Muscle layer of colon (tissue), 2 donors: ENCODE data around the gene HOXB13.

ENCODE experiments used
- H3K27ac ChIP-seq: one replicate; pipeline ENCODE4 v1.7.0; 2013; ENCODE audit warnings: low read depth, mild to moderate bottlenecking, low read length, moderate library complexity
- H3K27me3 ChIP-seq, 2 donors: one replicate each; pipeline ENCODE4 v1.7.0; 2013; ENCODE audit warnings: low read length in 2 of 2, mild to moderate bottlenecking in 2 of 2; ENCODE audit not compliant: insufficient read depth in 2 of 2, control insufficient read depth in 1 of 2
- H3K36me3 ChIP-seq: one replicate; pipeline ENCODE4 v1.7.0; 2013; ENCODE audit warnings: mild to moderate bottlenecking, low read length; ENCODE audit not compliant: insufficient read depth
- H3K4me1 ChIP-seq: one replicate; pipeline ENCODE4 v1.7.0; 2013; ENCODE audit warnings: mild to moderate bottlenecking, low read length; ENCODE audit not compliant: insufficient read depth
- H3K4me3 ChIP-seq, 2 donors: one replicate each; pipeline ENCODE4 v1.7.0; 2013; ENCODE audit warnings: low read length in 2 of 2, low read depth in 1 of 2, mild to moderate bottlenecking in 1 of 2, moderate library complexity in 1 of 2
- H3K9ac ChIP-seq: one replicate; pipeline ENCODE4 v1.7.0; 2013; ENCODE audit warnings: low read length
- H3K9me3 ChIP-seq: one replicate; pipeline ENCODE4 v1.7.0; 2013; ENCODE audit warnings: mild to moderate bottlenecking, low read length
- donor health status: abdominal sarcoma.
- donor health status: Adenocarcinoma of cecum.

Gene HOXB13

DNA sequence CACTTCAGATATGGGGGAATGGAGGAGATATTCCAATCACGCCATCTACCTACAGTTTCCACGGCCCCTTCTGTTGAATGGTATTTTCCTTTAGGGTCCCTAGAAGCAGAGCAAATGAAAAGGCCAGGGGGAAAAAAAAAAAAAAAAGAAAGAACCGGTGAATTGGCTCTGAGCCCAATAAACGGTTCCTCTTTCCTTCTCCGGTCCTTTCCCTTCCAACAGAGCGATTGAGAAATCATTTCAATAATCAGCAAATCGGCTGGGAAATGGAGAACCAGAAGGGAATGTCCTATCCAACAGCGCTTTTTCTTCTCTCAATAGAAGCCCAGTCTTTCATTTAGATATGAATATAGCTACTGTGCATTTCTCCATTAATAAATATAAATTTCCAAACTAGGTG lies 26.8 kb upstream of the HOXB13 start:
- Histone ChIP-seq H3K4me3 (no peak overlapping the region), H3K9me3 (no peaks in the 10 kb centered on the region), H3K27me3 (peaks cover 60 to 71% of the 10 kb centered on the region in 2 donors)

DNA sequence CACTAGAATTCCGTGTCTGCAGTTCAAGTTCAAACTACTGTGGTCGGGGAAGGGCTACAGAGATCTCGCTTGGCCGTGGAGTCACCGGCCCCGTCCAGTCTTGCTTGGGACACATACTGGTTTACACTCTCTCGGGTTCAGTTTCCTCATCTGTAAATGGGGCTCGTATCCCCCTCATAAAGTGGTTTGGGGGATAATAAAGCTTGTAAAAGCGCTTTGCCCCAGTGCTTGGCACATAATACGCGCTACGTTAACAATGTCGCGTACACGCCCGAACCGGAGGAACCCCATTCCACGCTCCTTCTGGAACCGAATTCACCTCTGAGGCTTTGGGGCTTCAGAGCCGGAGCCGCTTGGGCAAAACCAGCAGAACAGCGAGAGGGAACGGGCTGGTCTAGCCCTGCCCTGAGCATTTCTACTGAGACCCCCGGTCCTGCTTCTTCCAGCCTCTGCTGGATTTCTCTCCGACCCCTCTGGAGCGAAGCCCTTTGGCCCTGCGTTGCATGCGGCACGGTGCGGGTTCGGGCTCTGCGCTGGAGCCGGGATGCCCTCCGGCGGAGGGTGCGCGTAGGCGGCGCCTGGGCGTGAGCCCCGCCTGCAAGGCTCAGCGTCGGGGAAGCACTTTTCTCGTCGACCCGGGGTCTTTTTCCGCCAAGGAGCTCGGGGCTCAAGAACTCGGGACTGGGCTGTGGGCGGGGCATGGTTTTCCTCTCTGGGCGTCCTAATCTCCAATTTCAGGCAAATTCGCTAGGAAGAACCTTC lies 26.1 kb upstream of the HOXB13 start:
- H3K4me1 ChIP-seq, result peaks cover 5% of the 10 kb centered on the region
- peaks cover 67 to 76% of the 10 kb centered on the region in 2 donors for H3K27me3 ChIP-seq
- H3K36me3 ChIP-seq, result no peaks in the 10 kb centered on the region
- H3K9me3 ChIP-seq, result no peaks in the 10 kb centered on the region
- no peak overlapping the region for H3K27ac ChIP-seq
- no peak overlapping the region for H3K4me3 ChIP-seq
- no peak overlapping the region for H3K9ac ChIP-seq

More for the DNA sequence above, 26.8 kb upstream of the HOXB13 start:
- Histone ChIP-seq H3K36me3 (no peaks in the 10 kb centered on the region), H3K27ac (no peak overlapping the region), H3K9ac (no peak overlapping the region), H3K4me1 (peaks cover 5% of the 10 kb centered on the region)

DNA sequence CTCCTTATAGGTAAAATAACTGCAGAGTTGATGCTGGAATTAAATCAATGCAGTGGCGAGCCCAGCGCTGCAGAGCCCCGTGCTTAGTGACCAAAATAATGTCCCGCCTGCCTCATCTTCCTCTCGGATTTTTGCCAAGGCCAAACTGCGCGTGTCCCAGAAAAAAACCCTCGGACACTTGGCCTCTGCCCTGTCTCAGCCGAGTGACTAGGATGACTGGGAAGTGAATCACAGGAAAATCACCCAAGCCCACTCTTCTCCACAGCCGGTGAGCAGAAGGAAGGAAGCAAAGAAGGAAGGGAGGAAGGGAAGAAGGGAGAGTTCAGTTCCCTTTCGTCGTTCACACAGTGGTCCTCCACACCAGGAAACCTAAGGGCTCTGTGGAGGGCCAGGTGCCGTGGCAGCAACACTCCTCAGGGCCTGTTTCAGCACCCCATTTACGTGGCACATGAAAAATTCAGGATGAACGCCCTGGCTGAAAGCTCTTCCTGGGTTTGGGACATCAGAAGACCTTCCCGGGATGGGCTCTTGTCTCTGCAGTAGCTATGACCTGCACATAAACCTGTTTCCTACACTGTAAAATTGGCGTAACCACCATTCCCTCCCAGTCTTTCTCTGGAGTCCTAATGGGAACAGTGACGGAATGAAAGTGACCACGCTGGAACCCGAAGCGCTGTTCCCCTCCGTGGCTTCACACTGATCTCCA lies 25.4 kb upstream of the HOXB13 start:
- no peaks in the 10 kb centered on the region for H3K36me3 ChIP-seq
- H3K9ac ChIP-seq, result no peak overlapping the region
- no peak overlapping the region for H3K4me3 ChIP-seq
- no peak overlapping the region for H3K27ac ChIP-seq
- H3K4me1 ChIP-seq, result peaks cover 5% of the 10 kb centered on the region
- peaks cover 74 to 81% of the 10 kb centered on the region in 2 donors for H3K27me3 ChIP-seq
- H3K9me3 ChIP-seq, result no peaks in the 10 kb centered on the region

DNA sequence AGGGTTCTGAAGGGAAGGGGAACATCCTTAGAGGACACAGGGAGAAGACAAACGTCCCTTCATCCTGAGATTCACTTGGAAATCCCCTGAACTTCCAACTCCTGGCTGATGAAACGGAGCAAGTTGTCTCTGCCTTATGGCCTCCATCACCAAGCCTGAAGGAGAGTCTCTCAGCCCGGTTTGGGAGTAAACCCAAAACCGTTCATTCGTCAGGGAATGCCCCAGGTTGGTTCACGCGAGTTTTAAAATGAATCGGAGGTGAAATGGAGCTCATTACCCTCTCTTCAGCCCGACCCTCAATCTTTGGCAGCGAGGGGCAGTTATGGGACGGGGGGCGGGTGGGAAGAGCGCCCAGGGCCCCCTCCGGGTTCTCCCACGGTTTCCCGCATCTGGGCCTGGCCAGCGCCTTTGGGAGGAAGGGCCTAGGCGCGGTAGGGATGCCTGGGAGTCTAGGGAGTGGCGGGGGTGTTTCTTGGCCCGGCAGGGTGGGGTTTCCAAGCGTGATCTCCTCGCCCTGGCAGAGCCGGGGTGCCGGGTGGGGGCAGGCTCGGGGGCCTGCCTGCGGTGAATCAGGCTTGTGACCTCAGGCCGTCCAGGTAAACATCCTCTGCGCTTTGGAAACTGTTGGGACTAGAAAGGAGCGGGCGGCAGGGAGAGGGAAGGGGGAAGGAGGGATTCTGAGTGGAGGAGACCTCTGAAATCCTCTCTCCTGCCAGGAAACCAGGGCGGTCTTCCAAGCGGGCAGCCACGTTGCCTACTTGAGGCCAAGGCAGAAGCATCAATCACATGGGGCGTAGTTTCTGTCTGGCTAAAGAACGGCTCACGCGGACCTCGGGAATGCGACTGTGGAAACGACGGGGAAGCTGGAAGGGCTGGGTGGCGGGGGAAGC lies 24.1 kb upstream of the HOXB13 start:
- Histone ChIP-seq H3K27me3 (peaks cover 86 to 94% of the 10 kb centered on the region in 2 donors), H3K9ac (no peak overlapping the region), H3K4me1 (peaks cover 5% of the 10 kb centered on the region), H3K4me3 (no peak overlapping the region), H3K9me3 (no peaks in the 10 kb centered on the region), H3K36me3 (no peaks in the 10 kb centered on the region), H3K27ac (no peak overlapping the region)

DNA sequence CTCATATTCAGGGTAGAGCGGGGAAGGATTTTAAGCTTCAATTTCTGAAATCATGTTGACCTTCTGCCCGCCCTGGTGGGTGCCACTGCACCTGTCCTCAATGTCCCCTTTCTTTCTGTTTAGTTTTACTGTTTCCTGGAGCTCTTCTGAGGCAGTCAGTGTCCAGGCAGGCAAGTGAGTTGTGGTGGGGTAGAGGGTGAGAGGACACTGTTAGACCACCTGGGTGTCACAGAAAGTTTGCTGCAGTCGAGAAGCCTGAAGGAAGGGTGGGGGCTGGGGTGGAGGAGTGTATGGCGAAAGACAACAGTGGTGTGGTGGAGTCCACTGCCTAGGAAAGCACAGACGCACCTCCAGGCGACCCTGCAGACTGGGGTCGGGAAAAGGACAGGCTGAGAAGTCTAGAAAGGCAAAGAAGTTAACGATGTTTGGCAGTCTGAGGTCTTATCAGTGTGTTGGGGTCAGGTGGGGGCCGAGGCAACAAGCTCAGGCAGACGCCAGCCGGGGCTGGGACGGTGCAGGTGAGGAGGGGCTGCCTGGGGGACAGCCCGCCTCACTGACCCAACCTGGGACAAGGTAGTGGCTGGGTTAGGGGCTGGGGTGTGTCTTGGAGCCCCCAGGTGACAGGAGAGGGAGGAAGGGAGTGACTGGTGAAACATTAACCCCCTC lies 23.3 kb upstream of the HOXB13 start:
- Histone ChIP-seq H3K9me3 (no peaks in the 10 kb centered on the region), H3K27ac (no peak overlapping the region), H3K4me1 (peaks cover 5% of the 10 kb centered on the region), H3K27me3 (peaks cover 90 to 98% of the 10 kb centered on the region in 2 donors), H3K36me3 (no peaks in the 10 kb centered on the region), H3K4me3 (no peak overlapping the region), H3K9ac (no peak overlapping the region)

DNA sequence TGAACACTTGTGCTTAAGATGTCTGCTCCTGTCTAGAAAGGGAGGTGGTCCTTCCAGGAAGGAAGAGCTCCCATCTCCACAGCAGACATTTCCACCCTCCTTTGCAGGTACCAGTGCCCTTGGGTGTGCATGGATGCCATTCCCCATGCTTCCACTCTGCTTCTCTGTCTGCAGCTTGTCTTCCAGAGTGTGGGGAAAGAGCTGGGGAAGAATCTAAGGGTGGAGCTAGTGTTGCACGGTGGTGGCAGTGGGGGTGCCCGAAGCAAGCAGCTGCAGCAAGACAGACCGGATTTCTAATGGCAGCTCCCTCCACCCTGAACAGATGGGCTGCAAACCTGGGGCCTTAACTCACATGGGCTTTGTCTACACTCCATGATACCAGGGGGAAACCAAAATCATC lies 22.6 kb upstream of the HOXB13 start:
- H3K36me3 ChIP-seq, result no peaks in the 10 kb centered on the region
- H3K9me3 ChIP-seq, result no peaks in the 10 kb centered on the region
- H3K9ac ChIP-seq, result no peak overlapping the region
- H3K4me3 ChIP-seq, result no peak overlapping the region
- H3K4me1 ChIP-seq, result peaks cover 5% of the 10 kb centered on the region
- no peak overlapping the region for H3K27ac ChIP-seq
- H3K27me3 ChIP-seq, result peaks cover 96 to 100% of the 10 kb centered on the region in 2 donors

DNA sequence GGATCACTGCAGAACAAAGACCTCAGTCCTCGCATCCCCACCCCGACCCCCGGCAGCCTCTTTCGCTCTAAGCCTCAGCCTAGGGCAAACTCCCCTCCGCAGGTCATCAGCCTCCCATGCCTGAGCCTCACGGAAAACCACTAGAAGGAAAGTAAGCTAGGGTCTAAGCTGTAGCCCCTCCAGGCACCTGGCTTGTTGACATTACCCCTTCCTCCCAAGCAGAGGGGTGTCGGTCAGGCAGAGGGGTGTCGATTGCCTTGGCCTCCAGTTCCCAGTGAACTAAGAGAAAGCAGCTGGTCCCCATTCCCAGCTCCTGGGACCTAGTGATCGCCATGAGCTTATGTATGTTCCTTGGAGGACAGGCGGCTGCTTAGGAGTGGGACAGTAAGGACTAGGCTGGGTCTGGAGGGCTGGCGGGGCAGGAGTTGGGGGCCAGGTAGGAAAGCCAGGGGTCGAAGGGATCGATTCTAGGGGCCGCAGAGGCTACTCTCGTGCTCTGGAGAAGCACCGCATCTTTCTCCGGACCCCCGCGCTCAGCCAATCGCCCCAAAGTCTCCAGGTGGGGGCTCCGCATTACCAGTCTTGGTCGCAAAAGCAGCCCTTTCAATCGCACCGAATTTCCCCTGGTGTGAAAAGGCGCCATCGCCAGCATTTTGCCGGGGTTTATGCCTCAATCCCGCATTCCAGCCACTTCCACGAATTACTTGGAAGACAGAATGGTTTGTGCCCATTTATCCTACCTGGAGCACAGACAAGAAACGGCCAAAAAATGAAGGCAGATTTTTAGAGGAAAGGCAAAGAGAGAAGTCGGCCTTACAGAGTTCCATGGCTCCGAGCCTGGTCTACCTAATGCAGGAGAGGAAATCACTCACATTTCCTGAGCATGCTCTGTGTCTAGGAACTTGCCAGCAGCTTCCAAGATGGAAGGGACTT lies 21.3 kb upstream of the HOXB13 start:
- Histone ChIP-seq H3K9ac (no peak overlapping the region), H3K4me3 (no peak overlapping the region), H3K9me3 (no peaks in the 10 kb centered on the region), H3K4me1 (peaks cover 5% of the 10 kb centered on the region), H3K27ac (no peak overlapping the region), H3K27me3 (peaks cover 96 to 100% of the 10 kb centered on the region in 2 donors), H3K36me3 (no peaks in the 10 kb centered on the region)

DNA sequence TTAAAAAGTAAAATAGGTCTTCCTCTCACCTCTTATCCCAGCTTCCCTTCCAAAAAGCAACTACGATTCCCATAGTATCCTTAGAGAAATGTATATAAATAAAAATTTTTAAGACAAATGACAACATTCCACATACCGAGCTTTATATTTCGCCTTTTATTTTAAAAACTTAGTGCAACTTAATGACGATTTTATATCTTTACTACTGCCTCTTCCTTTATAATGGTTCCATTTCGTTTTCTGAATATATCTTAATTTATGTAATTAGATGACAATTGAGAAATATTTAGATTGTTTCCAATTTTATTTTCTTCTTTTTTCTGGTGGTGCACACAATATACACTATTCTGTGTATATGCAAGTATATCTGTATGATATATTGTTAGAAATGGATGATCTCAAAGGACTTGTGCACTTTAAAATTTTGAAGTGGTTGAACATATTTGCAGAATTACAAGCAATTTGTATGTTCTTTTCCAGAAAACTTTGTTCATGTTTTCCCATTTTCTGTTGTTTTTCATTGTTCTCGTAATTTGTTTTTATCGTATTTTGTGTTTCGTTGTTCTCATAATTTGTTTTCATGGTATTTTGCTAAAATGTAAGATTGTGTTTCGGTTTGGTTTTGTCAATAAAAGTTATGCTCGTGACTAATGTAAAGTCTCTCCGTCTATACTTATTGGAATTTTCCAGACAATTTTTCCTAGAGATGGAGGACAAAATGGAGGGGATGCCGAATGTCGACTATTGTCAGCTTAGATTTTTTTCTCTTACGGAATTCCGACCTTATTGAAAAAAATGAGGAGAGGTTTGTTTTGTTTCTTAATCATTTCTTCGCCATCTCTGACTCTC lies 20.4 kb upstream of the HOXB13 start:
- H3K36me3 ChIP-seq, result no peaks in the 10 kb centered on the region
- peaks cover 5% of the 10 kb centered on the region for H3K4me1 ChIP-seq
- no peak overlapping the region for H3K27ac ChIP-seq
- no peaks in the 10 kb centered on the region for H3K9me3 ChIP-seq
- no peak overlapping the region for H3K4me3 ChIP-seq
- H3K9ac ChIP-seq, result no peak overlapping the region
- H3K27me3 ChIP-seq, result peaks cover 94 to 100% of the 10 kb centered on the region in 2 donors

DNA sequence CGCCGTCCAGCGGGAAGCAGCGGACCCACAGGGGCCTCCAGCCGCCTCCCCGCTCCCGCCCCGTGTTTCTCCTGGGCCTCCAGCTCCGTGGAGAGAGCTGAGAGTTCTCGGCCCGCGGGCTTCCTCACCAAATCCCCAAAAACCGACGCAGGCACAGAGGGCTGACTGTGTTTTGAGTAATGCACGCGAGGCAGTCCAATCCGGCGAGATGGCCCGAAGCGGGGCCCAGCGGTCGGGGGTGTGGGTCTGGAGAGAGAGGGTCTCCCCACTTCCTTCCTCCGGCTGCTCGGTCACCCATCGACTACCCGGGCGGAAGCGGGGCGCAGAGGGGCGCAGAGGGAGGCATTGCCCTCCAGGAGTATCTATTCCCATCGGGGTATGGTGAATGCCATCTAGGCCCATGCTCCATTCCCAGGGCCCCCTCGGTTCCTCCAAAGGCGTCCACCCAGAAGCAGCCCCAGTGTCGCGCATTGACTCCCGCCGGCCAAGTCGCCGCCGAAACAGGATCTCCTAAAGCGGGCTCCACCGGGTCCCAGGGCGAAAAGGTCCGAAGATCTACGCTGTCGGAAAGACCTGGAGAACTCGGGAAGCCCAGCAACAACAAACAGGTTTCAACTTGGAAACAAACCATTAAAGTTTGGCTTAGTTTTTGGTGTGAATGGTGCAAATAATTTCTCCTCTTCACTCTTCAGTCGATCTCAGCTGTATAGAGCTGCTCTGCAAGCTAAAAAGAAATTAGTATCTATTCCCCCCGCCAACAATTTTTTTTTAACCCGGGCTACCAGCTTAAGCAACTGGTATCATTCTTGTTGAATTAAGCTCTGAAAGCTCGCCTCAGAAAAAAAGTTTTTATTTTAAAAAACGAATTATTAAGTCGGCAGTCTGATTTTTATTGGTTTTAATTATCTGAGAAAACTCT lies 19.2 kb upstream of the HOXB13 start:
- Histone ChIP-seq H3K36me3 (no peaks in the 10 kb centered on the region), H3K9me3 (no peaks in the 10 kb centered on the region), H3K4me3 (no peak overlapping the region), H3K27ac (no peak overlapping the region), H3K9ac (no peak overlapping the region), H3K27me3 (peaks cover 94 to 98% of the 10 kb centered on the region in 2 donors), H3K4me1 (no peaks in the 10 kb centered on the region)
